Breast epithelium (tissue), 3 donors: ENCODE measurements around the gene TGFBR3.

Experiments used
- CTCF ChIP-seq, 3 donors: fragments of 450-650 bp; IDR thresholded peaks; one replicate each; pipeline ENCODE4 v1.5.1; 2016 to 2017; ENCODE audit warnings: antibody characterized with exemption in 3 of 3, mild to moderate bottlenecking in 3 of 3, moderate library complexity in 3 of 3
- POLR2A ChIP-seq: fragments of 450-650 bp; IDR thresholded peaks from one replicate; pipeline ENCODE4 v1.6.1; 2016; ENCODE audit warnings: antibody characterized with exemption, mild to moderate bottlenecking, moderate library complexity
- POLR2AphosphoS5 ChIP-seq, 3 donors: sonication (generic); formaldehyde crosslinking; IDR thresholded peaks; one replicate each; pipeline ENCODE4 v1.6.1; 2017; ENCODE audit warnings: antibody characterized with exemption in 3 of 3

- TF ChIP-seq CTCF (IDR thresholded peaks at IDR 0.05) (no peak), POLR2A (no peak), POLR2AphosphoS5 (IDR thresholded peaks at IDR 0.05) (no peak)
These were observed 173.6 kb downstream of the TGFBR3 start for GRCh38 chr1:91712393-91712792.
